Lung (tissue), 12 donors: Measurements from ENCODE around the gene INPP4A. TPM values are rescaled to one million over a fixed set of nuclear protein-coding genes. Genes with fewer than 3 reads are reported as not detected.

Source experiments
- ATAC-seq: fragments of 200-7000 bp; cut with Tn5 transposase; one replicate; pipeline ENCODE4 v1.9.1; 2020; ENCODE audit warnings: moderate number of reproducible peaks; ENCODE audit not compliant: insufficient read depth, low FRiP score
- DNase-seq, 3 donors: peaks; one replicate each; pipeline ENCODE4 v3.0.0-alpha.2; 2013 to 2017
- H3K27ac ChIP-seq, 2 donors: one replicate each; pipeline ENCODE4 v1.5.1; 2013; ENCODE audit warnings: mild to moderate bottlenecking in 2 of 2, moderate library complexity in 2 of 2, control low read depth in 1 of 2, inconsistent platforms in 1 of 2, low read depth in 1 of 2, low read length in 1 of 2
- H3K27me3 ChIP-seq, 3 donors: one replicate each; pipeline ENCODE4 v1.5.1; 2013; ENCODE audit warnings: low read length in 2 of 3; ENCODE audit not compliant: control insufficient read depth in 3 of 3, insufficient read depth in 3 of 3
- H3K36me3 ChIP-seq, 4 donors: one replicate each; pipeline ENCODE4 v1.5.1; 2013; ENCODE audit warnings: low read length in 4 of 4, mild to moderate bottlenecking in 1 of 4, moderate library complexity in 1 of 4; ENCODE audit not compliant: control insufficient read depth in 4 of 4, insufficient read depth in 4 of 4
- H3K4me1 ChIP-seq, 5 donors: one replicate each; pipeline ENCODE4 v1.5.1; 2013; ENCODE audit warnings: low read length in 5 of 5, mild to moderate bottlenecking in 2 of 5, moderate library complexity in 1 of 5; ENCODE audit not compliant: control insufficient read depth in 5 of 5, insufficient read depth in 5 of 5
- H3K4me3 ChIP-seq: one replicate; pipeline ENCODE4 v1.5.1; 2013; ENCODE audit warnings: mild to moderate bottlenecking, control low read depth, moderate library complexity
- H3K9ac ChIP-seq, 2 donors: one replicate each; pipeline ENCODE4 v1.5.1; 2013; ENCODE audit warnings: low read length in 2 of 2, control low read depth in 1 of 2; ENCODE audit not compliant: insufficient read depth in 1 of 2
- H3K9me3 ChIP-seq, 4 donors: one replicate each; pipeline ENCODE4 v1.5.1; 2013; ENCODE audit warnings: low read length in 3 of 4, mild to moderate bottlenecking in 1 of 4, moderate library complexity in 1 of 4; ENCODE audit not compliant: control insufficient read depth in 4 of 4, insufficient read depth in 3 of 4
- CTCF ChIP-seq: IDR thresholded peaks from 2 replicates; pipeline ENCODE4 v1.5.1; 2012; ENCODE audit warnings: mild to moderate bottlenecking; ENCODE audit errors: control extremely low read depth, extremely low read depth
- WGBS, 2 donors: extraction: QIAGEN DNeasy Blood & Tissue Kit; methylation state at CpG; one replicate each; pipeline ENCODE4 v1.1.7; 2013; 5-methylcytosine and 5-hydroxymethylcytosine counted together
- polyA plus RNA-seq, 2 donors: library from polyadenylated mRNA; stranded (reverse); fragments of 200-250 nt; gene quantifications; one replicate each; pipeline ENCODE4 v1.2.1, GENCODE V29; 2013
- total RNA-seq, 2 donors: library from RNA; depleted of rRNA in 1 of 2; stranded (reverse); fragments of >200 nt in 1 of 2; gene quantifications; one replicate each; pipeline ENCODE4 v1.2.1, GENCODE V29; 2014 to 2021
- donor health status: control.
- donor health status: control.
- donor health status: Bipolar disorder and iron deficiency.
- donor health status: healthy.
- donor health status: DM: yes; HTN: yes; CAD: no.

Gene INPP4A
- total and polyA plus RNA-seq, 4 donors: 8.0 to 43.3 (median 19.8) TPM

DNA sequence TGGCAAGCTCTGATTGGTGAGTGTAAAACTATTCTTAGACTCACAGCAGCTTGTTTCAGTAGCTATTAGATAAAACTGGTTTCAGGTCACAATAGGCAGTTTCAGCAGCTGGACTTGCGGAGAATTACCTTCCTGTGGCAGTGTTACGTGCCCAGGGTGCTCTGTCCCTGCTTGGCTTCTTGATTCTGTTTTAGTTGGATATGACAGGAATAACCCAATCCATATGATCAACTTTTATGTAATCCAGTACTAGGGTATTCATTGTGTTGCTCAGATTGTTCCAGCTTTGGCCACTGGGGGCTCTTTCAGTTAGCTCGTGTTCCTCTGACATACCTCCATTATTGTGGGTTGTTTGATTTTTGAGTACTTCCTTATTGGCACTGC lies 43.1 kb downstream of the INPP4A start:
- Histone ChIP-seq H3K36me3 (no peaks in the 10 kb centered on the region), H3K4me3 (no peak overlapping the region), H3K27me3 (no peaks in the 10 kb centered on the region), H3K27ac (no peak overlapping the region), H3K4me1 (peaks cover 0 to 34% (median 12%) of the 10 kb centered on the region in 5 donors), H3K9me3 (no peaks in the 10 kb centered on the region), H3K9ac (no peak overlapping the region)
- TF ChIP-seq CTCF: no peak
- 67 to 69% methylated on average over 3 of the region's 3 CpGs for WGBS, 2 donors
- ATAC-seq (no peak), DNase-seq (no peak)

DNA sequence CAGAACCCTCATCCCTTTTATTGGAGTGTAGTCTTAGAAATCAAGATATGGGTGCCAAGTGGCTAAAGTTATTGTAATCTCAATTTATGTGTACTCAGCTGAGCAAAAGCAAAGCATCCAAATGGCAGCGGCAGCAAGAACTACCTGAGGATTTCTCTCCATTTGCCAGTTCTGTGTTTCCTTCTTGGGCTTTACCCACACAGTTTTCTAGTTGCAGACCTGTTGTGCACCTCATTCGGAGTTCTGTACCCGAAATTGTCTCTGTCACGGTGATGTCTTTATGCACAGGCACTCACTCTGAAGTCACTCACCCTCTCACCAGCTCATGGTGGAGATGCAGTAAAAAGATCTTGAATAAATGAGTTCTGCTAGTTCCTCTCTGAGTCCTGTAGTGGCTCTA lies 43.6 kb downstream of the INPP4A start:
- no peaks in the 10 kb centered on the region for H3K36me3 ChIP-seq
- H3K4me1 ChIP-seq: peaks cover 0 to 32% (median 11%) of the 10 kb centered on the region in 5 donors
- ATAC-seq (no peak), DNase-seq (no peak)
- no peak overlapping the region for H3K27ac ChIP-seq
- no peaks in the 10 kb centered on the region for H3K9me3 ChIP-seq
- 92 to 93% methylated on average over 4 of the region's 4 CpGs for WGBS, 2 donors
- no peak overlapping the region for H3K9ac ChIP-seq
- no peak overlapping the region for H3K4me3 ChIP-seq
- no peak for TF ChIP-seq CTCF
- H3K27me3 ChIP-seq: no peaks in the 10 kb centered on the region

DNA sequence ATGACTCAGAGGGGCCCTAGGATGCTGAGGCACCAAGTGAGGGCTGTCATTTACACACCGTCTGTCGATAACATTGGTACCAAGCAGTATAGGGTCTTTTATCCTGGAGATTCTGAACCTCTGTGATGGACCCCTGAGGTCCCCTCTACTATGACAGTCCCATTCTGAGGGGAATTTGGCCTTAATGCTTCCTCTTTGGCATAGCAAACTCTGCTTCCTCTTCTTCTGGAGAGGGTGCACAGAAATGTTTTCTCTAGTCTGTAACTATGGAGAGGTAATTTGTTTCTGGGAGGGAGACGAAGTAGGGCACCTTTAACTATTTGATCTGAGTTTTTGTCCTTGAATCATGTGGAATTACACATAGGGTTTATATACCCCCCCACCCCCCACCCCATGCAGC lies 44.8 kb downstream of the INPP4A start:
- Histone ChIP-seq H3K27me3 (no peaks in the 10 kb centered on the region), H3K27ac (no peak overlapping the region), H3K9me3 (no peaks in the 10 kb centered on the region), H3K4me3 (no peak overlapping the region), H3K9ac (no peak overlapping the region), H3K36me3 (no peaks in the 10 kb centered on the region), H3K4me1 (peaks cover 0 to 21% (median 7%) of the 10 kb centered on the region in 5 donors)
- no peak for TF ChIP-seq CTCF
- WGBS, 2 donors: 80 to 90% methylated on average over 3 of the region's 3 CpGs
- DNase-seq (no peak), ATAC-seq (no peak)
